Stimulated activated CD4-positive, alpha-beta T cell treated with anti-CD3 and anti-CD28 coated beads, Interleukin-12 subunit alpha, Interleukin-12 subunit beta, amount 100 ng/mL, for 24 hours (primary cell): ENCODE results near the gene FOXP2.
"Not testable (repeated sequence)": the region's sequence is repeated elsewhere in the genome, so short reads cannot be mapped to it uniquely, and the experiment has no call there.

Source experiments
- DNase-seq, 2 experiments: peaks; one replicate each; pipeline ENCODE4 v3.0.0-alpha.2; 2020; ENCODE audit warnings: low read depth in 2 of 2

Gene FOXP2

GRCh38 chr7:114414156-114415063 is at the start of gene FOXP2:
Gene FOXP2, plus strand, starts transcription at chr7:114414815. Its CDS starts 11,697 bp downstream, at chr7:114426512.
- no peak for DNase-seq

GRCh38 chr7:114365791-114366190 is 48.8 kb upstream of the FOXP2 start:
- no peak for DNase-seq

- no peak for DNase-seq
These were observed 46.1 kb upstream of the FOXP2 start for GRCh38 chr7:114368492-114368891.

GRCh38 chr7:114369294-114369693 is 45.3 kb upstream of the FOXP2 start:
- no peak for DNase-seq

- no peak for DNase-seq
These were observed 42.0 kb upstream of the FOXP2 start for GRCh38 chr7:114372619-114373018.

- no peak for DNase-seq
These were observed 38.7 kb upstream of the FOXP2 start for GRCh38 chr7:114375907-114376306.

GRCh38 chr7:114383946-114384345 is 30.7 kb upstream of the FOXP2 start:
- not testable (repeated sequence) for DNase-seq

GRCh38 chr7:114384346-114384745 is 30.3 kb upstream of the FOXP2 start:
- not testable (repeated sequence) for DNase-seq

GRCh38 chr7:114388021-114388420 is 26.6 kb upstream of the FOXP2 start:
- no peak for DNase-seq

- DNase-seq, result no peak
These were observed 21.9 kb upstream of the FOXP2 start for GRCh38 chr7:114392686-114393085.

GRCh38 chr7:114402876-114403635 is 11.6 kb upstream of the FOXP2 start:
- DNase-seq, result no peak

GRCh38 chr7:114405427-114405826 is 9.2 kb upstream of the FOXP2 start:
- no peak for DNase-seq

- no peak for DNase-seq
These were observed 4.9 kb upstream of the FOXP2 start for GRCh38 chr7:114409750-114410149.

- no peak for DNase-seq
These were observed 2.1 kb upstream of the FOXP2 start for GRCh38 chr7:114412548-114412947.

- DNase-seq, result no peak
These were observed 857 bp upstream of the FOXP2 start for GRCh38 chr7:114413761-114414155.

GRCh38 chr7:114415064-114415989 is 712 bp downstream of the FOXP2 start:
- DNase-seq, result no peak

GRCh38 chr7:114416129-114416990 is 1.7 kb downstream of the FOXP2 start:
- no peak for DNase-seq

- no peak for DNase-seq
These were observed 2.7 kb downstream of the FOXP2 start for GRCh38 chr7:114417290-114417689.

GRCh38 chr7:114418117-114418516 is 3.5 kb downstream of the FOXP2 start:
- no peak for DNase-seq

- no peak for DNase-seq
These were observed 5.0 kb downstream of the FOXP2 start for GRCh38 chr7:114419441-114420272.
